IMR-90 (cell line): Measurements from ENCODE around the gene MTCH2. TPM values are rescaled to one million over a fixed set of nuclear protein-coding genes. Genes with fewer than 3 reads are reported as not detected.

Experiments
- ATAC-seq: fragments of 200-7000 bp; cut with Tn5 transposase; 2 replicates; pipeline ENCODE4 v1.9.1; 2020; ENCODE audit warnings: low read depth, mild to moderate bottlenecking, moderate library complexity
- BruUV-seq: library from RNA; stranded (reverse); fragments of 400-500 nt; replicated peaks from 2 replicates; lab custom pipeline; 2021; lab: Mats Ljungman, UMichigan
- CTCF ChIA-PET: fragments of 300-600 bp; formaldehyde crosslinking; extraction: SDS; loops from one replicate; lab custom pipeline; 2021; ENCODE audit warnings: antibody characterized with exemption; lab: Yijun Ruan, JAX
- POLR2A ChIA-PET: fragments of 300-600 bp; sonication (Branson Sonifier 250); formaldehyde crosslinking; loops from one replicate; lab custom pipeline; 2022; ENCODE audit warnings: antibody characterized with exemption; ENCODE audit not compliant: unreplicated experiment; lab: Charles Lee
- DNase-seq: peaks from one replicate; pipeline ENCODE4 v3.0.0; 2013
- H2AFZ ChIP-seq: replicated peaks from 2 replicates; pipeline ENCODE3; 2013; ENCODE audit warnings: low read length, mild to moderate bottlenecking; ENCODE audit not compliant: poor library complexity
- H2AK5ac ChIP-seq: 2 replicates; pipeline ENCODE4 v1.6.1; 2013; ENCODE audit warnings: low read depth, low read length, inconsistent platforms
- H2AK9ac ChIP-seq: replicated peaks from 2 replicates; pipeline ENCODE3; 2013; ENCODE audit warnings: mild to moderate bottlenecking, low read depth, low read length, moderate library complexity; ENCODE audit not compliant: poor library complexity
- H2BK120ac ChIP-seq: 2 replicates; pipeline ENCODE4 v1.6.1; 2013; ENCODE audit warnings: low read depth, low read length, inconsistent platforms
- H2BK15ac ChIP-seq: 3 replicates; pipeline ENCODE4 v1.6.1; 2013; ENCODE audit warnings: low read depth, low read length, inconsistent platforms
- H2BK20ac ChIP-seq: 2 replicates; pipeline ENCODE4 v1.6.1; 2013; ENCODE audit warnings: low read depth, mild to moderate bottlenecking, inconsistent platforms, low read length, moderate library complexity
- H2BK5ac ChIP-seq: 2 replicates; pipeline ENCODE4 v1.6.1; 2013; ENCODE audit warnings: mild to moderate bottlenecking, low read depth, low read length, inconsistent platforms; ENCODE audit not compliant: poor library complexity, severe bottlenecking
- H3K14ac ChIP-seq: replicated peaks from 2 replicates; pipeline ENCODE4 v1.6.1; 2013; ENCODE audit warnings: low read depth, low read length, inconsistent platforms
- H3K18ac ChIP-seq: 2 replicates; pipeline ENCODE4 v1.6.1; 2013; ENCODE audit warnings: low read depth, low read length, control low read depth
- H3K23ac ChIP-seq: 2 replicates; pipeline ENCODE4 v1.6.1; 2013; ENCODE audit warnings: low read depth, low read length, inconsistent platforms
- H3K27ac ChIP-seq: 2 replicates; pipeline ENCODE4 v1.5.1; 2013; ENCODE audit warnings: mild to moderate bottlenecking, control low read depth, low read length; ENCODE audit not compliant: insufficient read depth
- H3K27me3 ChIP-seq: 2 replicates; pipeline ENCODE4 v1.6.1; 2013; ENCODE audit warnings: low read length; ENCODE audit not compliant: control insufficient read depth, insufficient read depth
- H3K36me3 ChIP-seq: 2 replicates; pipeline ENCODE4 v1.6.1; 2013; ENCODE audit warnings: low read length, mixed read lengths; ENCODE audit not compliant: control insufficient read depth, insufficient read depth
- H3K4ac ChIP-seq: 2 replicates; pipeline ENCODE4 v1.6.1; 2013; ENCODE audit warnings: low read depth, low read length, inconsistent platforms
- H3K4me1 ChIP-seq: 2 replicates; pipeline ENCODE4 v1.6.1; 2013; ENCODE audit warnings: low read length, mixed read lengths; ENCODE audit not compliant: control insufficient read depth, insufficient read depth
- H3K4me2 ChIP-seq: 2 replicates; pipeline ENCODE4 v1.6.1; 2013; ENCODE audit warnings: low read depth, mild to moderate bottlenecking, control low read depth, low read length, moderate library complexity
- H3K4me3 ChIP-seq: 2 replicates; pipeline ENCODE4 v1.5.1; 2013; ENCODE audit warnings: low read depth, mild to moderate bottlenecking, control low read depth, low read length, moderate library complexity; ENCODE audit not compliant: insufficient read depth
- H3K56ac ChIP-seq: 2 replicates; pipeline ENCODE4 v1.6.1; 2013; ENCODE audit warnings: low read length, inconsistent platforms; ENCODE audit not compliant: insufficient read depth; ENCODE audit errors: extremely low read depth
- H3K79me1 ChIP-seq, 2 experiments: 2 replicates each; pipeline ENCODE4 v1.6.1; 2013; ENCODE audit warnings: low read length in 2 of 2, inconsistent platforms in 1 of 2, low read depth in 1 of 2
- H3K9ac ChIP-seq: 2 replicates; pipeline ENCODE4 v1.6.1; 2013; ENCODE audit warnings: low read depth, low read length, control low read depth
- H3K9me1 ChIP-seq: 2 replicates; pipeline ENCODE4 v1.6.1; 2013; ENCODE audit warnings: low read length, inconsistent platforms; ENCODE audit not compliant: insufficient read depth
- H3K9me3 ChIP-seq: 2 replicates; pipeline ENCODE4 v1.6.1; 2013; ENCODE audit warnings: low read length; ENCODE audit not compliant: control insufficient read depth, insufficient read depth
- H4K20me1 ChIP-seq: 2 replicates; pipeline ENCODE4 v1.6.1; 2013; ENCODE audit warnings: low read length, inconsistent platforms; ENCODE audit not compliant: insufficient read depth
- H4K5ac ChIP-seq: 2 replicates; pipeline ENCODE4 v1.6.1; 2013; ENCODE audit warnings: mild to moderate bottlenecking, low read depth, low read length, control low read depth
- H4K8ac ChIP-seq, 2 experiments: 2 replicates each; pipeline ENCODE4 v1.6.1; 2013; ENCODE audit warnings: low read depth in 2 of 2, low read length in 2 of 2, control low read depth in 1 of 2, inconsistent platforms in 1 of 2
- H4K91ac ChIP-seq: 2 replicates; pipeline ENCODE4 v1.6.1; 2013; ENCODE audit warnings: low read depth, low read length, inconsistent platforms; ENCODE audit not compliant: insufficient read depth
- CEBPB ChIP-seq: IDR thresholded peaks from 2 replicates; pipeline ENCODE4 v1.6.1; 2012; ENCODE audit warnings: low read depth, low read length, improper control_type of control experiment
- CHD1 ChIP-seq: IDR thresholded peaks from 2 replicates; pipeline ENCODE4 v1.6.1; 2012; ENCODE audit warnings: low read depth, low read length, improper control_type of control experiment
- FOS ChIP-seq: fragments of 150-350 bp; IDR thresholded peaks from 2 replicates; pipeline ENCODE4 v1.6.1; 2016; ENCODE audit warnings: low read depth, low read length
- MAFK ChIP-seq: IDR thresholded peaks from 2 replicates; pipeline ENCODE4 v1.6.1; 2012; ENCODE audit warnings: low read depth, low read length, improper control_type of control experiment
- MAZ ChIP-seq: IDR thresholded peaks from 2 replicates; pipeline ENCODE4 v1.6.1; 2012; ENCODE audit warnings: low read depth, mild to moderate bottlenecking, low read length, improper control_type of control experiment, moderate library complexity, borderline replicate concordance
- POLR2A ChIP-seq: IDR thresholded peaks from 2 replicates; pipeline ENCODE4 v1.6.1; 2012; ENCODE audit warnings: mild to moderate bottlenecking, low read depth, low read length
- RAD21 ChIP-seq: IDR thresholded peaks from 2 replicates; pipeline ENCODE4 v1.6.1; 2012; ENCODE audit warnings: low read length, improper control_type of control experiment
- RCOR1 ChIP-seq: IDR thresholded peaks from 2 replicates; pipeline ENCODE4 v1.6.1; 2012; ENCODE audit warnings: mild to moderate bottlenecking, low read length, improper control_type of control experiment; ENCODE audit not compliant: insufficient replicate concordance
- RFX5 ChIP-seq: IDR thresholded peaks from 2 replicates; pipeline ENCODE4 v1.8.0; 2012; ENCODE audit warnings: low read depth, mild to moderate bottlenecking, low read length, moderate library complexity
- WGBS, 2 experiments: methylation state at CpG; one replicate each; pipeline versions ENCODE4 v1.1.5 to v1.1.7; 2013; ENCODE audit warnings: missing lambda C conversion rate in 2 of 2; ENCODE audit not compliant: insufficient read length in 1 of 2; ENCODE audit errors: extremely low coverage in 2 of 2; 5-methylcytosine and 5-hydroxymethylcytosine counted together
- dilution Hi-C: fragments of 300-500 bp; cut with HindIII; formaldehyde crosslinking; loops from one replicate; pipeline ENCODE4 v1.14.3; 2018; ENCODE audit warnings: low sequenced_read_pairs; ENCODE audit not compliant: unreplicated experiment
- in situ Hi-C: fragments of 300-500 bp; cut with MboI; formaldehyde crosslinking; loops from 3 replicates; pipeline ENCODE4 v1.14.3; 2019; ENCODE audit warnings: low sequenced_read_pairs, inconsistent platforms, mixed read lengths
- intact Hi-C: fragments of 100-400 bp; cut with micrococcal nuclease; formaldehyde crosslinking; loops from 2 replicates; pipeline ENCODE4 v1.10.0; 2022
- polyA plus RNA-seq, 3 experiments: library from polyadenylated mRNA; depleted of rRNA; stranded (reverse); fragments of >200 nt; gene quantifications; 2 replicates each; pipeline ENCODE4 v1.2.3, GENCODE V29; 2012; ENCODE audit warnings: low replicate concordance in 1 of 3
- total RNA-seq: library from RNA; depleted of rRNA; stranded (reverse); fragments of >200 nt; gene quantifications from 2 replicates; pipeline ENCODE4 v1.2.3, GENCODE V29; 2012
- TF ChIP-seq, protein P1 (sequence below): fragments of 150-350 bp; IDR thresholded peaks from 2 replicates; pipeline ENCODE4 v1.6.1; 2016; ENCODE audit warnings: low read depth, mild to moderate bottlenecking, low read length, moderate library complexity, borderline replicate concordance

The MTCH2 gene
- total and polyA plus RNA-seq, 2 of the 4 experiments (the other 2 are of a cell fraction): 103 to 163 TPM

DNA sequence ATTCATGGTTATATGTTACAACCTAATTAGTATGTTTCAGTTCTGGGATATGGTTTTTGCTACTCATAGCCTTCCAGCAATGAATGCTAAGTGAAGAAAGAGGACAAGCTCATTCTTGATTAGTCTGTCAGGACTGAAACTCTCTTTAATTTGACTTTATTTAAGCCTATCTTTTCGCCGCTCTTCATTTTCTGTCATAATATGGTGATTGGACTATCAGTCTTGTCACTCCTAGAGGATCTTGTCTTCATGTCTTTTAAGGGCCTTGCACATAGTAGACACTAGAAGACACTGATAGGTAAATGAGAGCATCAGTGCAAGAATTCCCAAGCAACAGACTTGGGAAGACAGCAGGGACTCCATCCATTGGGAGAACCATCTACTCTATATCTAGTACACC is 18.9 kb upstream of the MTCH2 start:
- Histone ChIP-seq H3K14ac (no peak overlapping the region), H3K9me1 (no peaks in the 10 kb centered on the region), H2BK15ac (no peak overlapping the region), H3K18ac (no peak overlapping the region), H3K79me1 (no peaks in the 10 kb centered on the region), H3K56ac (no peak overlapping the region), H2AK5ac (no peak overlapping the region), H3K9ac (no peak overlapping the region), H3K4ac (no peak overlapping the region), H3K27me3 (peaks cover 5% of the 10 kb centered on the region), H3K36me3 (no peaks in the 10 kb centered on the region), H3K9me3 (no peaks in the 10 kb centered on the region), H2AK9ac (no peak overlapping the region), H3K27ac (no peak overlapping the region), H2BK5ac (no peak overlapping the region), H4K8ac (no peak overlapping the region), H2BK20ac (no peak overlapping the region), H2AFZ (no peak overlapping the region), H3K4me1 (no peaks in the 10 kb centered on the region), H4K20me1 (no peaks in the 10 kb centered on the region), H2BK120ac (no peak overlapping the region), H3K4me2 (no peak overlapping the region), H4K91ac (no peak overlapping the region), H3K4me3 (no peak overlapping the region), H4K5ac (no peak overlapping the region), H3K23ac (no peak overlapping the region)
- in situ Hi-C loops (no loop called here), dilution Hi-C loops (no loop called here), intact Hi-C loops (no loop called here)
- no TSS peak for BruUV-seq
- POLR2A ChIA-PET: interaction anchor here (0.6 kb wide), 1 partner anchor 42 kb away, joined by 8 read pairs; no protein-coding TSS in a partner anchor
- TF ChIP-seq, protein P1, sequence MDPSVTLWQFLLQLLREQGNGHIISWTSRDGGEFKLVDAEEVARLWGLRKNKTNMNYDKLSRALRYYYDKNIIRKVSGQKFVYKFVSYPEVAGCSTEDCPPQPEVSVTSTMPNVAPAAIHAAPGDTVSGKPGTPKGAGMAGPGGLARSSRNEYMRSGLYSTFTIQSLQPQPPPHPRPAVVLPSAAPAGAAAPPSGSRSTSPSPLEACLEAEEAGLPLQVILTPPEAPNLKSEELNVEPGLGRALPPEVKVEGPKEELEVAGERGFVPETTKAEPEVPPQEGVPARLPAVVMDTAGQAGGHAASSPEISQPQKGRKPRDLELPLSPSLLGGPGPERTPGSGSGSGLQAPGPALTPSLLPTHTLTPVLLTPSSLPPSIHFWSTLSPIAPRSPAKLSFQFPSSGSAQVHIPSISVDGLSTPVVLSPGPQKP: no peak
- TF ChIP-seq CHD1 (no peak), MAFK (no peak), RCOR1 (no peak), POLR2A (no peak), MAZ (no peak), CEBPB (no peak), FOS (no peak), RFX5 (no peak), RAD21 (no peak)
- no peak for ATAC-seq
- no CpG with 5 or more reads among the region's 2 CpGs for WGBS, 2 experiments
- CTCF ChIA-PET: no interaction called here
- DNase-seq: no peak
